GM18526 (cell line): ENCODE results near the gene LAMA4.

ENCODE experiments used
- POLR2A ChIP-seq: IDR thresholded peaks from 3 replicates; pipeline ENCODE4 v1.6.1; 2011; ENCODE audit not compliant: insufficient read length; ENCODE audit errors: extremely low read depth

Gene LAMA4

GRCh38 chr6:112193535-112194051 is 60.8 kb downstream of the LAMA4 start:
- no peak for TF ChIP-seq POLR2A

- no peak for TF ChIP-seq POLR2A
These were observed 61.2 kb downstream of the LAMA4 start for GRCh38 chr6:112193117-112193516.

- no peak for TF ChIP-seq POLR2A
These were observed 62.8 kb downstream of the LAMA4 start for GRCh38 chr6:112191509-112192020.

- no peak for TF ChIP-seq POLR2A
These were observed 64.2 kb downstream of the LAMA4 start for GRCh38 chr6:112190164-112190563.

GRCh38 chr6:112189494-112189893 is 64.9 kb downstream of the LAMA4 start:
- TF ChIP-seq POLR2A = no peak

- no peak for TF ChIP-seq POLR2A
These were observed 65.5 kb downstream of the LAMA4 start for GRCh38 chr6:112188906-112189305.

- no peak for TF ChIP-seq POLR2A
These were observed 66.6 kb downstream of the LAMA4 start for GRCh38 chr6:112187736-112188135.

GRCh38 chr6:112184951-112185350 is 69.4 kb downstream of the LAMA4 start:
- no peak for TF ChIP-seq POLR2A

- TF ChIP-seq POLR2A = no peak
These were observed 71.1 kb downstream of the LAMA4 start for GRCh38 chr6:112183271-112183671.

GRCh38 chr6:112181130-112181529 is 73.2 kb downstream of the LAMA4 start:
- no peak for TF ChIP-seq POLR2A

- TF ChIP-seq POLR2A = no peak
These were observed 74.1 kb downstream of the LAMA4 start for GRCh38 chr6:112180095-112180820.

GRCh38 chr6:112179631-112180030 is 74.7 kb downstream of the LAMA4 start:
- TF ChIP-seq POLR2A = no peak

GRCh38 chr6:112178846-112179245 is 75.5 kb downstream of the LAMA4 start:
- no peak for TF ChIP-seq POLR2A

GRCh38 chr6:112177092-112177491 is 77.3 kb downstream of the LAMA4 start:
- TF ChIP-seq POLR2A = no peak

- no peak for TF ChIP-seq POLR2A
These were observed 78.2 kb downstream of the LAMA4 start for GRCh38 chr6:112176175-112176574.

- TF ChIP-seq POLR2A = no peak
These were observed 81.1 kb downstream of the LAMA4 start for GRCh38 chr6:112173221-112173804.
